HG03565 (cell line): ENCODE measurements around the gene C1QTNF6.

Source experiments
- ATAC-seq: cut with Tn5 transposase; IDR thresholded peaks from one replicate; pipeline ENCODE4 v1.9.1; 2021; ENCODE audit warnings: mild to moderate bottlenecking, moderate library complexity; ENCODE audit not compliant: unreplicated experiment

The C1QTNF6 gene

GRCh38 chr22:37146507-37147180 lies 41.4 kb downstream of the C1QTNF6 start:
- ATAC-seq = no peak

- no peak for ATAC-seq
Observed at GRCh38 chr22:37146051-37146385, 42.0 kb downstream of the C1QTNF6 start.

GRCh38 chr22:37145180-37146050 lies 42.6 kb downstream of the C1QTNF6 start:
- no peak for ATAC-seq

- ATAC-seq = no peak
Observed at GRCh38 chr22:37144180-37144554, 43.9 kb downstream of the C1QTNF6 start.

GRCh38 chr22:37141971-37142370 lies 46.1 kb downstream of the C1QTNF6 start:
- ATAC-seq = no peak

- no peak for ATAC-seq
Observed at GRCh38 chr22:37141476-37141875, 46.6 kb downstream of the C1QTNF6 start.

GRCh38 chr22:37140686-37141323 lies 47.2 kb downstream of the C1QTNF6 start:
- ATAC-seq = no peak

GRCh38 chr22:37139762-37140161 lies 48.3 kb downstream of the C1QTNF6 start:
- ATAC-seq = no peak

GRCh38 chr22:37138849-37139561 lies 49.0 kb downstream of the C1QTNF6 start:
- ATAC-seq = no peak

GRCh38 chr22:37137903-37138665 lies 50.0 kb downstream of the C1QTNF6 start:
- ATAC-seq = no peak

GRCh38 chr22:37137131-37137530 lies 50.9 kb downstream of the C1QTNF6 start:
- no peak for ATAC-seq

- ATAC-seq = no peak
Observed at GRCh38 chr22:37135023-37135422, 53.0 kb downstream of the C1QTNF6 start.

GRCh38 chr22:37133304-37134018 lies 54.6 kb downstream of the C1QTNF6 start:
- no peak for ATAC-seq

- no peak for ATAC-seq
Observed at GRCh38 chr22:37132773-37133172, 55.3 kb downstream of the C1QTNF6 start.
